Middle frontal gyrus (tissue), 1 donor: Measurements from ENCODE around the gene TNRC6B.
"Not testable (repeated sequence)": the region's sequence is repeated elsewhere in the genome, so short reads cannot be mapped to it uniquely, and the experiment has no call there.

Experiments used
- DNase-seq: peaks from one replicate; pipeline ENCODE4 v3.0.0-alpha.2; 2015; ENCODE audit warnings: low spot score; ENCODE audit errors: extremely low spot score

The TNRC6B gene

DNA sequence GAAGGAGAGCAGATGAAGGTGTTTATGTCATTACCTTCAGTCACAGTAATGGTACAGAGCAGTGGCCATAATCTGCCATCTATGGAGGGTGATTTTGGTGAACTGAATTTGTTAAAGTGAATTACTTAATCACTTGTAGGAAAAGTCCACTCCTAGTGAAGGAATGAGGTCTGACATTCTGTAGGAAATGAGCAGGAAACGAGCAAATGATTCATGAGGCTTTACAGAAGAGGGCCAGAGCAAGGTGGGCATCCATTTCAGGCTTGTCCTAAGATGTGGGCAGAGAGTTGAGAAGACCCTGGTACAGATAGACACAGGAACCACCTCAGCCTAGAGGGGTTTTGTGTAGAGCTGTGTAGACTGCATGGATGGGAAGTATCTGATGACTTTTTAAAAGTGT lies 186.7 kb downstream of the TNRC6B start:
- no peak for DNase-seq

DNA sequence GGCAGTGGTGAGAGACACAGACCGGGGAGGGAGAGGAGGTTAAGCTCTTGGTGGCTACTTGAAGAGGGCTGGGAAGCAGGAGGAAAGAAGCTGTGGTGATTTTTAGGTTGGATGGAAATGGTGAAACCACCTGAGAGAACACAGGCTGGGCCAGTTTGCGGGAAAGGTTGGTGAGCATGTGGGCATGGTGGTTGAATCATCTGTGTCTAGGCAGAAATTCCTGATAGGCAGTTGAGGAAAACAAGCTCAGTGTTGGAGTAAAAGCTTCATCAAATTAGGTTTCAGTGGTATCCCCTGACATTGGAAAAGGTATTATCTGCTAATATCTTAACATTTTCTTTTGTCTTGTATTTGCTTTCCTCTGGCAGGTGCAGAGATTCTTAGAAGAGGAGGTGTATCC lies 188.3 kb downstream of the TNRC6B start:
- no peak for DNase-seq

DNA sequence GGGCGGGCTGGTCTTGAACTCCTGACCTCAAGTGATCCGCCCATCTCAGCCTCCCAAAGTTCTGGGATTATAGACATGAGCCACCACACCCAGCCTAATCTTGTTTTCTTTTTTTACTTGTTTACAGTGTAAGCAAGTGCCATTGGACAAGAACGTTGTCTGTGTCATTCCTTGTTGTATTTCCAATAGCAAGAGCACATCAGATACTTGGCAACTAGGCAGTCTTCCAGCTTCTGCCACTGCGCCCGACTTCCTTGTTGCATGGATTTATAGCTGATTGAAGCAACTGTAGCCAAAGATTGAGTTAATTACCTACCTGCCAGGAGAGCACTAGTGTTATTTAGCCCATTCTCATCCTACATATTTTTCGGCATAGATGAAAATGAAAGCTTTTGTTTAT lies 189.6 kb downstream of the TNRC6B start:
- no peak for DNase-seq

DNA sequence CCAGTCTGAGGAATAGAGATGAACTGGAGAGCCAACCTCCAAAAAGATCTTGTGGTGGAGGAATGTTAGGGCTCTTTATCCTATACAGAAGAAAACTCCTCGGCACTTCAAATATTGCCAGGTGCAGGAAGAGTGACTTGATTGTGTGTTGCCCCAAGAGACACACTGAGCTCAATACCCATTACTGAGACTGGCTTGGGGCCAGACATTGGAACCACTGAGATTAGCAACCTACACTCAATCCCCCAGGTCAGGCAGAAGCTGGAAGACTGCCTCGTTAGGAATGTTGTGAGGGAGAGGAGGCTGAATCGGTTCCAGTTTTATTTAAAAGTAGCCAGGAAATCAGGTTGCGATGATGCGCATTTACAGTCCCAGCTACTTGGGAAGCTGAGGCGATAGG lies 190.3 kb downstream of the TNRC6B start:
- DNase-seq: no peak

DNA sequence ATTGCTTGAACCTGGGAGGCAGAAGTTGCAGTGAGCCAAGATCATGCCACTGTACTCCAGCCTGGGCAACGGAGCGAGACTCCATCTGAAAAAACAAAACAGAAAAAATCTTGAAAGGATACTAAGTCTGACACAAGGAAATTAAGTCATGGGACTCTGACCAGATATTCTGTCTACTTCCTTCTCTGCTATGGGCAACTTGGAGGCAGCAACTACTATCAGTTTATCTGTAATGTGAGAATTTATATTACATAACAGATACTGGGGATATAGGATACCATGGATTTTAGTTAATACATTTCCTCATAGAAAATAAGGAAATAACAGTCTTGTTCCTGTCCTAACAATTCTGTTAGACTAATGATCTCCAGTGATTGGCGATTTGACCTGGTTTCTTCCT lies 191.1 kb downstream of the TNRC6B start:
- no peak for DNase-seq

DNA sequence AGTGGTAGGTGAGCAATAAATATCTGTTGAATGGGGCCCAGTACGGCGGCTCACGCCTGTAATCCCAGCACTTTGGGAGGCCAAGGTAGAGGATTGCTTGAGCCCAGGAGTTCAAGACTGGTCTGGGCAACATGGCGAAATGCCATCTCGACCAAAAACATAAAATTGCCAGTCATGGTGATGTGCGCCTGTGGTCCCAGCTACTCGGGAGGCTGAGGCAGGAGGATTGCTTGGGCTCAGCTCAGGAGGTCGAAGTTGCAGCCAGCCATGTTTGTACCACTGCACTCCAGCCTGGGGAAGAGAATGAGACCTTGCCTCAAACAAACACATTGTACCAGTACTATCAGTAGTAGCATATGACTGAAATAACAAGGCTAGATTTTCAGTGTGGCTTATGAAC lies 196.8 kb downstream of the TNRC6B start:
- no peak for DNase-seq

DNA sequence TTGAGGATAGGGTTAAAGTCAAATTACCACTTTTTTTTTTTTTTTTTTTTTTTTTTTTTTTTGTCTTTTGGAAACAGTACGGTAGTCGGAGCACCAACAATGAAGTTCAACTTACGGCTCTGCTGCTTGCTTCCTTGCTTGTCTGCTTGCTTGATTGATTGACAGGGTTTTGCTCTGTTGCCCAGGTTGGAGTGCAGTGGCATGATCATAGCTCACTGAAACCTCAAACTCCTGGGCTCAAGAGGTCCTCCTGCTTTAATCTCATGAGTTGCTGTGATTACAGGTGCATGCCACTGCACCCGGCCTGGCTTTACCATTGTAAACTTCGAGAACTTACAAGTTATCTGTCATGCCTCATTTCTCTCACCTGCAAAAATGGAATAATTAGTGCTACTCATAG lies 198.4 kb downstream of the TNRC6B start:
- no peak for DNase-seq

DNA sequence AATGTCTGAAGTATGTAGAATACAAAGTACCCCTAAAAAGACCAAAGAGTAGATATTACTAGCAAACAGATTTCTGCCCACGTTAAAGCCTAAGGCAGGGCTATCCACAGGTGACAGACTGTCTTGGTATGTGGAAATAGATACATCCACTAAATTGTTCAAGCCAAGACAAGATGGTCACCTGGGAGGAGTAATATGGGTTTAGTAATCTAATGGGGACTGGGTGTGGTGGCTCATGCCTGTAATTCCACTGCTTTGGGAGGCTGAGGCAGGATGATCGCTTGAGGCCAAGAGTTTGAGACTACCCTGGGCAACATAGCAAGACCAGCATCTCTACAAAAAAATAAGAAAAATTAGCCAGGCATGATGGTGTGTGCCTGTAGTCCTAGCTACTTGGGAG lies 200.2 kb downstream of the TNRC6B start:
- no peak for DNase-seq

DNA sequence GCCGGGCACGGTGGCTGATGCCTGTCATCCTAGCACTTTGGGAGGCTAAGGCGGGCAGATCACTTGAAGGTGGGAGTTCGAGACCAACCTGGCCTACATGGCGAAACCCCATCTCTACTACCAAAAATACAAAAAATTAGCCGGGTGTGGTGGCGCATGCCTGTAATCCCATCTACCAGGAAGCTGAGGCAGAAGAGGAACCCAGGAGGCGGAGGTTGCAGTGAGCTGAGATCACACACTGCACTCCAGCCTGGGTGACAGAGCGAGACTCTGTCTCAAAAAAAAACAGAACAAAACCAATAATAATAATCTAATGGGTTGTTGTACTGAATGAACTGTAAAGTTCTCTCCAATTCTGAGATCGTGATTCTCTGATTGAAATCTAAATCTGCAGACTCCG lies 200.7 kb downstream of the TNRC6B start:
- DNase-seq: not testable (repeated sequence)

DNA sequence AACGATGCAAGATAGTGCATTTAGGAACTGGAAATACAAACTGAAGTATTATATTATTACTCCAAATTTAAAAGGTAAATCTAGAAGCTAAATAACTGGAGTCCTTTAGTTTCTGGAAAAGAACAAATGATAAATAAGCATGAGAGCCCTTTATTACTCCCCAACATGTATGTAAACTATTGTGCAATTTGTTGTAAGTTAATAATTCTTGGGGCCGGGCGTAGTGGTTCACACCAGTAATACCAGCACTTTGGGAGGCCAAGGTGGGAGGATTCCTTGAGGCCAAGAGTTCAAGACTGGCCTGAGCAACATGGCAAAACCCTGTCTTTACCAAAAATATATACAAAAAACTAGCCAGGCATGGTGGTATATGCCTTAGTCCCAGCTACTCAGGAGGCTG lies 203.7 kb downstream of the TNRC6B start:
- no peak for DNase-seq

DNA sequence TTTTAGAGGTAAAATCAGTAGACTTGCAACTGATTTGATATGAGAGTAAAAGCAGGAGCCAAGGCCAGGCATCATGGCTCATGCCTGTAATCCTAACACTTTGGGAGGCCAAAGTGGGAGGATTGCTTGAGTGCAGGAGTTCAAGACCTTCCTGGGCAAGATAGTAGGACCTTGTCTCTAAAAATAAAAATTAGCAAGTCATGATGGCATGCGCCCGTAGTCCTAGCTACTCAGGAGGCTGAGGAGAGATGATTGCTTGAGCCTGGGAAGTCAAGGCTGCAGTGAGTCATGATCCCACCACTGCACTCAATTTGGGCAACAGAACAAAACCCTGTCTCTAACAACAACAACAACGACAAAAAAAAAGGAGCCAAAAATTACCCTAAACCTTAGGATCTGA lies 206.2 kb downstream of the TNRC6B start:
- DNase-seq: no peak

DNA sequence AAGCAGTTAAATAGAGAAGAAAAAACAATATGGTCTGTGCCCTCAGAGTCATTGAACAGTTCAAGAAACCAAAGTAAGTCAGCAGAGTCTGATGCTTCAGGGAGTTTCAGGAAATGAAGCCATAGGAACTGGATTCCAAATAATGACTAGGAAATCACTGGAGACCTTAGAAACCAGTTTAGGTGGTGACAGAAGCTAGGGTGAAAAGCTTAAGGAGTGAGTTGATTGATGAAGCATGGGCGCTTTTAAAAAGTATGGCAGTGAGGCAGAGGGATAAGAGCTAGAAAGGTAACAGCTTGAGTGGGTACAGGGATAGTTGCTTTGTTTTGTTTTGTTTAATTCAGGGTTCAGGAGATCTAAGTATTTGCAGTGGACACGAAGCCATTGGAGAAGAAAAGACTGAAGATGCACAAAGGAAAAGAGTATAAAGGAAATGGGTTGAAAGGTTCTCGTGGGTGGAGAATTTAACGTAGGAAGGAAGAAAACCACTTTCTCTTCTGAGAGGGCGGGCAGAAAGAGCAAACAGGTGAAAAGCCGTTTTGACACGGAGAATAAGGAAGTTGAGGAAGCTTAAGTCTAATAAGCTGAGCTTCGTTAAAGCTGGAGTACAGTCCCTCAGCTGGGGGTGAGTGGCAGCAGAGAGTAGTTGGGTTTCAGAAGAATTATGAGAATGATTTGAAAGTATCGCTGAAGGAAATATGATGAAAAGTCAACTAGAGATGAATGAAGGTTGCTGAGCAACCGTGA lies 207.5 kb downstream of the TNRC6B start:
- DNase-seq: no peak
